Smooth muscle cell of the pulmonary artery (primary cell): ENCODE data around the gene RPL10A. TPM values are rescaled to one million over a fixed set of nuclear protein-coding genes. Genes with fewer than 3 reads are reported as not detected.

ENCODE experiments used
- total RNA-seq: library from RNA; depleted of rRNA; stranded (reverse); fragments of >200 nt; gene quantifications from 2 replicates; pipeline ENCODE4 v1.2.3, GENCODE V29; 2014

The RPL10A gene
- total RNA-seq: 1,024 and 1,066 TPM in 2 replicates

DNA sequence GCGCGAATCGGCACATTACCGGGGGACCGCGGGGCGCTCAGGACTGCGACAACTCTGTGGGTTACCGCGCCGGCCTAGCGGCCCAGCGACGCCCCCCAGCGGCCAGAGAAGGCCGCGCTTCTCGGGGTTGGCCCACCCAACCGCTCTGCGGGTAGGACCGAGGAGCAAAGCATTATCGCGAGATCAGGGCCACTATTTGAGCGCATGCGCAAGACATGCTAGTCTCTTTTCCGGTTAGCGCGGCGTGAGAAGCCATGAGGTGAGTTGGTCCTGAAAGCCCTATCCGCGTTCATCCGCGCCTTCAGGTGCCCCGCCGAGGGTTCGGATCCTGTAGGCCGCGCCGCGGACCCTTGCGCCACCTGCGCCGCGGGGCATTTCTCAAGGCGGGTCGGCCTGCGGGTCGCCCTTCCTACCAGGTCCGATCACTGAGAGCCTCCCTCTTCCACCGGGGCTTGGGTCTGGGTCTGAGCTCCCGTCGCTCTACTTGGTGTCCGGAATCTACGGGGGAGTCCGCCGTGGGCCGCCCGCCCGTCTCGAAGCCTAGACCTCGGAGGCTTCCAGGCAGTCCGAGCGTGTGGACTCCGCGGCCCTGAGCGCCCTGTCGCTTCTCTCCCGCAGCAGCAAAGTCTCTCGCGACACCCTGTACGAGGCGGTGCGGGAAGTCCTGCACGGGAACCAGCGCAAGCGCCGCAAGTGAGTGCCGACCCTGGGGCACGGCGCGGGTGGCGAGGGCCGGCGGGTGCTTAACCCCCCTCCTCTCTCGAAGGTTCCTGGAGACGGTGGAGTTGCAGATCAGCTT lies at the start of gene RPL10A:
RPL10A (plus strand) TSS at position 221 of the 799 bp plus-strand sequence; CDS start at position 255, 34 bp downstream.

DNA sequence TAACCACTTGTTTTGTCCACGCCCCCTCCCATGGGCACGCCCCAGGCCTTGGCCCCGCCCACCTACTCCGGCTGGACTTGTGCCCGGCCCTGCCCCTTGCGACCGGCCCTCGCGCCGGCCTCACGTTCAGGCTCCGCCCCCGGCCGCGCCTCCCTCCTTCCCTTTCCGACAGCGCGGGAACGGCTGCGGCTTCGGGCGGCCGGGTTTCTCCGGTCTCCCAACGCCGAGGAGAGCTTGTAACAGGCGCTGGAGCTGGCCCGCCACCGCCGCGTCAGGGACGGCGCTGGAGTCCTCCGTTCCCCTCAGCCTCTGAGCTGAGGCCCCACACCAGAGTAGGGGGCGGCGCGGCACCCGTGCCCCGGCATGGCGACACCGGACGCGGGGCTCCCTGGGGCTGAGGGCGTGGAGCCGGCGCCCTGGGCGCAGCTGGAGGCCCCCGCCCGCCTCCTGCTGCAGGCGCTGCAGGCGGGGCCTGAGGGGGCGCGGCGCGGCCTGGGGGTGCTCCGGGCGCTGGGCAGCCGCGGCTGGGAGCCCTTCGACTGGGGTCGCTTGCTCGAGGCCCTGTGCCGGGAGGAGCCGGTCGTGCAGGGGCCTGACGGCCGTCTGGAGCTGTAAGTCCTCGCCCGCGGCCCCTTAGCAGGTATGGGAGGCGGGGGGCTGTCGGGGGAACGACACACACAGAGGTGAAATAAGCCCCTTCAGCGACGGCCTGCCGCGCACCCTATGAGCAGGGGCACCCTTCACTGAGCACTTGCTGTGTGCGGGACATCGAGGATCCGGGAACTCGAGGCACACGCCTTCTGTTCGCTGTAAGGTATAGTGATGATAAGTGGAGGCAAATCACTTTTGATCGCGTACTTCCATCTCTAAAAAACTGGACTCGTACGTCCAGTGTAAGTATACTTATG lies 15.8 kb upstream of the RPL10A start, which contains the start of gene FANCE:
FANCE (plus strand) TSS at position 156 of the 908 bp plus-strand sequence; CDS start at position 364, 208 bp downstream.

DNA sequence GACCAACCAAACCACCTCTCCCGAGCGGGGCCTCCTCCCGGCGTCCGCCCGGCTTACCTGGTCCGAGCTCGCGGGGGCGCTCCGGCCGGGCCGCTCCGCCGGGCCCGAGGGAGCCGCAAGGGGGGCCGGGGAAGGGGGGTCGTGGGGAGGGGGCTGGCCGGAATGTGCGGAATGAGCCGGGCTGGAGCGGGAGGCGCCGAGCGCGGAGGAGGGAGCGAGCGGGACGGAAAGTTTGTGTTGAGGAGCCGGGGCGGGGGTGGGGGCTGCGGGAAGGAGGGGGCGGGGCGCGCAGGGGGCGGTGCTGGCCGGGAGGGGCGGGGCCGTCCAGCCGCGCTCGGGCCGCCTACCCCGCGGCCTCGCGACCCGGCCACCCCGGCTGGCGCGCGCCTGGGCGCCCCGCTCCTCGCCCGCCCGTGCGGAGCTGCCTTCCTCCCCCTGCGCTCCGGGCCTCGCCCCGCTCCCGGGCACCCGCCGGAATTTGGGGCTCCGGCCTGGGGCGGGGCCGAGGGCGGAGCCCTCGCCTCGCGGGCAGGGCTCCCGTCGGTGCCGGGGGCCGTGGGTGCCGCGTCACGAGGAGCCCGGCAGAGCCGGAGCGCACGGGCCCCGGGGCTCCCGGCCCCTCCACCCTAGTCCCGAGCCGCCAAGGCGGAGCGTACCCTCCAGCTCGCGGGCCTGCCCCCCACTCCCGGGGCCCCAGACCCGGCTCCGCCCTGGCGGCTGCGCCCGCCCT lies 28.8 kb downstream of the RPL10A start, which contains the start of gene TEAD3:
TEAD3 (minus strand) TSS at position 239 of the 730 bp plus-strand sequence.

DNA sequence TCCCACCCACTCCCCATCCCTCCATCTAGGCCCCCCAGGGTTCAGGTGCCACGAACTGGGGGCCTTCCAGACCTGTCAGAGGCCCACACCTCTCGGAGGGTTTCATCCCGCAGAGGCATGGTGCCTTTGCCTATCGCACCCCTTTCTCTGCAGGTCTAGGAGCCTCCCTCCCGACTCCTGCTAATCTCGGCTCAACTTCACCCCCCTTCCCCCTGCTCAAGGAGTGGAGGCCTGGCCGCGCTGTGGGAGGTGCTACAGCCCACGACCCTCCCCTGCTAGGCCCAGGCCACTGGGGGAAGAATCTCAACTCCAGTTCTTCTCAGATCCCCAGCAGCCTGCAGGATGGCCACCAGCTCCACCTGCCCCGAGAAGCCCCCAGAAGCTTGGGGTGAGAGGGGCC lies 44.5 kb downstream of the RPL10A start, which contains the start of gene TULP1:
TULP1 (minus strand) TSS at position 157 of the 400 bp plus-strand sequence; CDS start at position 119, 38 bp downstream.

Other genes with a start within 250 kb of the RPL10A start
- 16.7 and 20.7 TPM in 2 replicates for gene ZNF76, start 208.7 kb upstream of the RPL10A start, total RNA-seq
- 0.59 and 1.7 TPM in 2 replicates for gene DEF6, start 170.6 kb upstream of the RPL10A start, total RNA-seq
- gene PPARD, start 125.8 kb upstream of the RPL10A start, total RNA-seq: 17.1 and 22.5 TPM in 2 replicates
- gene FANCE, start 16.1 kb upstream of the RPL10A start, total RNA-seq: 4.5 and 5.1 TPM in 2 replicates
- gene TEAD3, start 28.7 kb downstream of the RPL10A start, total RNA-seq: 16.1 and 16.2 TPM in 2 replicates
- gene TULP1, start 44.5 kb downstream of the RPL10A start, total RNA-seq: not detected in 2 replicates
- 2.9 and 3.7 TPM in 2 replicates for gene FKBP5, start 220.5 kb downstream of the RPL10A start, total RNA-seq